OCI-LY7 (cell line): ENCODE results near the gene VASH1. TPM values are rescaled to one million over a fixed set of nuclear protein-coding genes. Genes with fewer than 3 reads are reported as not detected.

Experiments used
- BruUV-seq: library from RNA; stranded (reverse); fragments of 400-500 nt; replicated peaks from 2 replicates; lab custom pipeline; 2021; lab: Mats Ljungman, UMichigan
- CTCF ChIA-PET: fragments of 300-600 bp; sonication (Branson Sonifier 250); formaldehyde crosslinking; loops from one replicate; lab custom pipeline; 2022; ENCODE audit warnings: antibody characterized with exemption; ENCODE audit not compliant: unreplicated experiment; lab: Charles Lee
- POLR2A ChIA-PET: fragments of 300-600 bp; sonication (Branson Sonifier 250); formaldehyde crosslinking; loops from one replicate; lab custom pipeline; 2022; ENCODE audit warnings: antibody characterized with exemption; lab: Charles Lee
- DNase-seq: peaks from one replicate; pipeline ENCODE4 v3.0.0-alpha.2; 2015; ENCODE audit warnings: low spot score
- H2AFZ ChIP-seq: fragments of 200-600 bp; sonication (generic), shearing (Covaris generic); 2 replicates; pipeline ENCODE4 v1.6.1; 2014; ENCODE audit warnings: mild to moderate bottlenecking, antibody characterized with exemption, low read length, moderate library complexity
- H3K27ac ChIP-seq: fragments of 200-600 bp; sonication (generic); 2 replicates; pipeline ENCODE4 v1.5.1; 2014; ENCODE audit warnings: mixed run types, low read depth, mild to moderate bottlenecking, moderate library complexity, low read length, inconsistent platforms; ENCODE audit not compliant: poor library complexity, severe bottlenecking
- H3K36me3 ChIP-seq: fragments of 200-600 bp; sonication (generic); 2 replicates; pipeline ENCODE4 v1.6.1; 2014; ENCODE audit warnings: mild to moderate bottlenecking, antibody characterized with exemption, low read length, moderate library complexity, mixed read lengths; ENCODE audit not compliant: insufficient read depth
- H3K4me1 ChIP-seq: fragments of 200-600 bp; sonication (generic); 2 replicates; pipeline ENCODE4 v1.5.1; 2014; ENCODE audit warnings: mild to moderate bottlenecking, low read length; ENCODE audit not compliant: insufficient read depth, poor library complexity, severe bottlenecking
- H3K4me2 ChIP-seq: fragments of 200-600 bp; sonication (generic); 2 replicates; pipeline ENCODE4 v1.6.1; 2014; ENCODE audit warnings: mild to moderate bottlenecking, low read length
- H3K4me3 ChIP-seq: fragments of 200-600 bp; sonication (generic); 2 replicates; pipeline ENCODE4 v1.5.1; 2014; ENCODE audit warnings: mild to moderate bottlenecking, low read depth, low read length; ENCODE audit not compliant: poor library complexity, severe bottlenecking
- H3K79me2 ChIP-seq: fragments of 200-600 bp; sonication (generic); 2 replicates; pipeline ENCODE4 v1.6.1; 2016; ENCODE audit warnings: low read depth, mild to moderate bottlenecking, low read length, moderate library complexity, mixed read lengths; ENCODE audit not compliant: insufficient read depth
- H3K9me2 ChIP-seq: fragments of 200-600 bp; sonication (generic); 2 replicates; pipeline ENCODE4 v1.6.1; 2016; ENCODE audit warnings: mild to moderate bottlenecking, low read length, mixed read lengths; ENCODE audit not compliant: insufficient read depth
- H3K9me3 ChIP-seq: fragments of 200-600 bp; sonication (generic); 2 replicates; pipeline ENCODE4 v1.6.1; 2014; ENCODE audit warnings: mild to moderate bottlenecking, mixed run types, low read length, mixed read lengths
- H4K20me1 ChIP-seq: fragments of 200-600 bp; sonication (generic); 2 replicates; pipeline ENCODE4 v1.6.1; 2014; ENCODE audit warnings: mild to moderate bottlenecking, antibody characterized with exemption, low read length, moderate library complexity, mixed read lengths; ENCODE audit not compliant: insufficient read depth
- EZH2phosphoT487 ChIP-seq: fragments of 200-600 bp; sonication (generic); IDR thresholded peaks from 2 replicates; pipeline ENCODE4 v1.6.1; 2018; ENCODE audit warnings: low read depth, borderline replicate concordance, mild to moderate bottlenecking, mixed run types, antibody characterized with exemption, low read length, moderate library complexity, mixed read lengths
- intact Hi-C: fragments of 100-400 bp; cut with micrococcal nuclease; formaldehyde crosslinking; loops from one replicate; pipeline ENCODE4 v1.10.0; 2022; ENCODE audit not compliant: unreplicated experiment
- total RNA-seq, 2 experiments: library from RNA; depleted of rRNA in 1 of 2; stranded (reverse); fragments of >200 nt in 1 of 2; shearing (Covaris generic) in 1 of 2; gene quantifications; 2 replicates each; pipeline ENCODE4 v1.2.3, GENCODE V29; 2014 to 2022
- TF ChIP-seq, protein P1 (sequence below): fragments of 200-600 bp; sonication (generic); conservative IDR thresholded peaks from 2 replicates; pipeline ENCODE4 v1.5.1; 2014; ENCODE audit warnings: mild to moderate bottlenecking, antibody characterized with exemption, low read length, moderate library complexity, mixed read lengths

Gene VASH1
- total RNA-seq, 2 experiments from 2014 or later, result not detected

- Histone ChIP-seq H3K36me3 (no peaks in the 10 kb centered on the region), H3K27ac (no peak overlapping the region), H2AFZ (no peak overlapping the region), H4K20me1 (no peaks in the 10 kb centered on the region), H3K79me2 (no peaks in the 10 kb centered on the region), H3K9me3 (no peaks in the 10 kb centered on the region), H3K4me3 (no peak overlapping the region), H3K4me1 (no peaks in the 10 kb centered on the region), H3K4me2 (no peak overlapping the region), H3K9me2 (no peaks in the 10 kb centered on the region)
- no TSS peak for BruUV-seq
- DNase-seq, result no peak
- intact Hi-C loops, result no loop called here
- POLR2A ChIA-PET, result no interaction called here
- no peak for TF ChIP-seq EZH2phosphoT487
- TF ChIP-seq, protein P1, sequence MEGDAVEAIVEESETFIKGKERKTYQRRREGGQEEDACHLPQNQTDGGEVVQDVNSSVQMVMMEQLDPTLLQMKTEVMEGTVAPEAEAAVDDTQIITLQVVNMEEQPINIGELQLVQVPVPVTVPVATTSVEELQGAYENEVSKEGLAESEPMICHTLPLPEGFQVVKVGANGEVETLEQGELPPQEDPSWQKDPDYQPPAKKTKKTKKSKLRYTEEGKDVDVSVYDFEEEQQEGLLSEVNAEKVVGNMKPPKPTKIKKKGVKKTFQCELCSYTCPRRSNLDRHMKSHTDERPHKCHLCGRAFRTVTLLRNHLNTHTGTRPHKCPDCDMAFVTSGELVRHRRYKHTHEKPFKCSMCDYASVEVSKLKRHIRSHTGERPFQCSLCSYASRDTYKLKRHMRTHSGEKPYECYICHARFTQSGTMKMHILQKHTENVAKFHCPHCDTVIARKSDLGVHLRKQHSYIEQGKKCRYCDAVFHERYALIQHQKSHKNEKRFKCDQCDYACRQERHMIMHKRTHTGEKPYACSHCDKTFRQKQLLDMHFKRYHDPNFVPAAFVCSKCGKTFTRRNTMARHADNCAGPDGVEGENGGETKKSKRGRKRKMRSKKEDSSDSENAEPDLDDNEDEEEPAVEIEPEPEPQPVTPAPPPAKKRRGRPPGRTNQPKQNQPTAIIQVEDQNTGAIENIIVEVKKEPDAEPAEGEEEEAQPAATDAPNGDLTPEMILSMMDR, result no peak
- CTCF ChIA-PET, result no interaction called here
Measured at GRCh38 chr14:76829650-76830421, 68.6 kb downstream of the VASH1 start.

DNA sequence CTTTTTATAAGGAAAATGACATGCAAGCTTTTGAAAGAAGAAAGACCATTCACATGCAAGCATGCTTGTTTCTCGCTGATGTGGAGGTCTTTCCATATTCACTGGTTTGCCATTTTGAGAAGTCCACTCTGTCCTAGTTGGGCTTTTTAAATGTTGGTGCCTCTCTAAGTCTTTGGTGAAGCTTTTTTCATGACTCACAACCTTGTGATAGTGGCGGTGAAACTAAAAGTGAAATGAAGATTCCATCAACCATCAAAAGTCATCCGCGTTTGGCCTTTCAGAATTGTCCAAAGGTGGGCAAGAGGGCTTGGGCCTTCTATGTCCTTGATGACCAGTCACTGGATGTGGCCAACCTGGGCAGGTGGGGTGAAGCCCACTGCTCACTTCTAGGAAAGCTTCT, 69.3 kb downstream of the VASH1 start:
- H3K36me3 ChIP-seq, result no peaks in the 10 kb centered on the region
- DNase-seq, result no peak
- no peak overlapping the region for H3K4me2 ChIP-seq
- no peak overlapping the region for H3K4me3 ChIP-seq
- ChIA-PET POLR2A (no interaction called here), CTCF (no interaction called here)
- no peak overlapping the region for H2AFZ ChIP-seq
- no peaks in the 10 kb centered on the region for H4K20me1 ChIP-seq
- intact Hi-C loops, result no loop called here
- H3K9me2 ChIP-seq, result no peaks in the 10 kb centered on the region
- no peak overlapping the region for H3K27ac ChIP-seq
- H3K9me3 ChIP-seq, result no peaks in the 10 kb centered on the region
- TF ChIP-seq, protein P1, result no peak
- no peak for TF ChIP-seq EZH2phosphoT487
- BruUV-seq, result no TSS peak
- no peaks in the 10 kb centered on the region for H3K79me2 ChIP-seq
- H3K4me1 ChIP-seq, result no peaks in the 10 kb centered on the region

DNA sequence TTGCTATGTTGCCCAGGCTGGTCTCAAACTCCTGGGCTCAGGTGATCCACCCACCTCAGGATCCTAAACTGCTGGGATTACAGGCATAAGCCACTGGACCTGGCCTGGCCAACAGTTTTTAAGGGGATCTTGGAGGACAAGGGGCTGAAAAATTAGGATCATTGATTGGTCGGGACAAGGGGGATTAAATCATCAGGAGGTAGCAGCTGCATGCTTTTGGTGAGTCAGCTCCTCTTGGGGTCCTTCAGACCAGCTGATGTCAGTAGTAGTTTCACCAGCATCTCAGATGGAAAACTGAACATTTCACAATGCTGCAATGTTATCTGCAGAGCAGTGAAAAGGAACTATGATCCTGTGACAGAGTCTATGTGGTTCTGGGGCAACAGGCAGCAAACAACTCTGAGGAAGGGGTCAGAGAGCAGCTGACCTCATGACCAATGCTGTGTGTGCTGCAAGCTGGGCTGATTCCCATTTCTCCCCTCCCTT, 71.3 kb downstream of the VASH1 start:
- Histone ChIP-seq H4K20me1 (no peaks in the 10 kb centered on the region), H3K79me2 (no peaks in the 10 kb centered on the region), H3K4me2 (no peak overlapping the region), H3K9me3 (no peaks in the 10 kb centered on the region), H3K36me3 (no peaks in the 10 kb centered on the region), H3K27ac (no peak overlapping the region), H3K4me3 (no peak overlapping the region), H3K9me2 (no peaks in the 10 kb centered on the region), H3K4me1 (no peaks in the 10 kb centered on the region), H2AFZ (no peak overlapping the region)
- BruUV-seq, result no TSS peak
- no peak for DNase-seq
- intact Hi-C loops, result no loop called here
- ChIA-PET POLR2A (no interaction called here), CTCF (no interaction called here)
- TF ChIP-seq EZH2phosphoT487, result no peak
- TF ChIP-seq, protein P1, result no peak
